Endothelial cell of umbilical vein (primary cell): ENCODE data around the gene SMAD6. TPM values are rescaled to one million over a fixed set of nuclear protein-coding genes. Genes with fewer than 3 reads are reported as not detected.

ENCODE experiments used
- BruUV-seq: library from RNA; stranded (reverse); fragments of 400-500 nt; replicated peaks from 2 replicates; lab custom pipeline; 2021; lab: Mats Ljungman, UMichigan
- CTCF ChIA-PET: fragments of 300-600, 350-600 bp; sonication (Branson Sonifier 250); formaldehyde crosslinking; loops from one replicate; lab custom pipeline; 2021; ENCODE audit warnings: antibody characterized with exemption, inconsistent platforms; lab: Charles Lee
- POLR2A ChIA-PET: fragments of 300-600, 350-600 bp; sonication (Branson Sonifier 250); formaldehyde crosslinking; loops from one replicate; lab custom pipeline; 2021; ENCODE audit warnings: antibody characterized with exemption, inconsistent platforms; lab: Charles Lee
- DNase-seq: peaks from one replicate; pipeline ENCODE4 v3.0.0-alpha.2; 2011; ENCODE audit warnings: low read depth, low spot score
- FAIRE-seq: peaks from 2 replicates; lab custom pipeline; 2011; peaks lifted over from hg19 to GRCh38; lab: Jason Lieb, UNC
- H2AFZ ChIP-seq: 2 replicates; pipeline ENCODE4 v1.6.0; 2012; ENCODE audit warnings: low read depth, low read length, control low read depth, inconsistent platforms
- H3K27ac ChIP-seq: 2 replicates; pipeline ENCODE4 v1.5.1; 2011; ENCODE audit warnings: low read depth, mild to moderate bottlenecking, control low read depth, low read length, moderate library complexity; ENCODE audit not compliant: insufficient read depth
- H3K27me3 ChIP-seq, 2 experiments: 2 replicates each; pipeline versions ENCODE4 v1.6.0 to v1.6.1; 2011; ENCODE audit warnings: low read length in 2 of 2, mixed read lengths in 1 of 2; ENCODE audit not compliant: control insufficient read depth in 2 of 2, insufficient read depth in 2 of 2
- H3K36me3 ChIP-seq, 2 experiments: 2 replicates in 1 of 2; 3 replicates in 1 of 2; pipeline ENCODE4 v1.5.1; 2011; ENCODE audit warnings: low read length in 2 of 2, mild to moderate bottlenecking in 1 of 2, moderate library complexity in 1 of 2; ENCODE audit not compliant: control insufficient read depth in 2 of 2, insufficient read depth in 2 of 2; ENCODE audit errors: extremely low read depth in 1 of 2
- H3K4me1 ChIP-seq: 3 replicates; pipeline ENCODE4 v1.5.1; 2011; ENCODE audit warnings: mild to moderate bottlenecking, low read length; ENCODE audit not compliant: control insufficient read depth, insufficient read depth; ENCODE audit errors: extremely low read depth
- H3K4me2 ChIP-seq: 2 replicates; pipeline ENCODE4 v1.6.1; 2011; ENCODE audit warnings: low read length, control low read depth, mixed read lengths; ENCODE audit not compliant: insufficient read depth
- H3K4me3 ChIP-seq, 3 experiments: fragments of 200-600 bp in 1 of 3; sonication (generic), shearing (Covaris generic) in 1 of 3; replicated peaks in 1 of 3; 2 replicates each; pipeline ENCODE4 v1.5.1; 2011 to 2016; ENCODE audit warnings: control low read depth in 3 of 3, low read length in 3 of 3, mild to moderate bottlenecking in 2 of 3, inconsistent platforms in 1 of 3, low read depth in 1 of 3, moderate library complexity in 1 of 3; ENCODE audit not compliant: insufficient read depth in 1 of 3
- H3K79me2 ChIP-seq: 2 replicates; pipeline ENCODE4 v1.6.0; 2012; ENCODE audit warnings: low read length, inconsistent platforms; ENCODE audit not compliant: control insufficient read depth, insufficient read depth
- H3K9ac ChIP-seq: replicated peaks from 2 replicates; pipeline ENCODE3; 2011; ENCODE audit warnings: low read length, control low read depth; ENCODE audit not compliant: insufficient read depth; ENCODE audit errors: extremely low read depth
- H3K9me1 ChIP-seq: replicated peaks from 3 replicates; pipeline ENCODE4 v1.6.0; 2011; ENCODE audit warnings: mild to moderate bottlenecking, low read length; ENCODE audit not compliant: control insufficient read depth, insufficient read depth; ENCODE audit errors: extremely low read depth
- H3K9me3 ChIP-seq: replicated peaks from 2 replicates; pipeline ENCODE4 v1.5.1; 2012; ENCODE audit warnings: low read length, inconsistent platforms; ENCODE audit not compliant: control insufficient read depth, insufficient read depth
- H4K20me1 ChIP-seq: replicated peaks from 2 replicates; pipeline ENCODE3; 2011; ENCODE audit warnings: mild to moderate bottlenecking, low read length; ENCODE audit not compliant: control insufficient read depth, insufficient read depth; ENCODE audit errors: extremely low read depth
- EZH2 ChIP-seq: IDR thresholded peaks from 2 replicates; pipeline ENCODE4 v1.6.1; 2012; ENCODE audit warnings: borderline replicate concordance, low read depth, mild to moderate bottlenecking, moderate library complexity, low read length, inconsistent platforms; ENCODE audit not compliant: severe bottlenecking
- FOS ChIP-seq: IDR thresholded peaks from 2 replicates; pipeline ENCODE4 v1.6.1; 2011; ENCODE audit warnings: mild to moderate bottlenecking, low read length, moderate library complexity, borderline replicate concordance; ENCODE audit not compliant: insufficient read depth
- GATA2 ChIP-seq: IDR thresholded peaks from 2 replicates; pipeline ENCODE4 v1.7.0; 2011; ENCODE audit warnings: low read depth, mild to moderate bottlenecking, moderate library complexity, mixed read lengths, low read length; ENCODE audit not compliant: insufficient read length, insufficient read depth
- JUN ChIP-seq: IDR thresholded peaks from 2 replicates; pipeline ENCODE4 v1.6.1; 2011; ENCODE audit warnings: borderline replicate concordance, low read depth; ENCODE audit not compliant: insufficient read length, insufficient read depth
- MYC ChIP-seq: IDR thresholded peaks from one replicate; pipeline ENCODE4 v1.6.1; 2011; ENCODE audit warnings: mild to moderate bottlenecking, low read depth, low read length
- POLR2A ChIP-seq: IDR thresholded peaks from 2 replicates; pipeline ENCODE4 v1.6.1; 2012; ENCODE audit warnings: low read depth, mild to moderate bottlenecking, control low read depth, low read length
- POLR2AphosphoS5 ChIP-seq: IDR thresholded peaks from 2 replicates; pipeline ENCODE4 v1.6.1; 2012; ENCODE audit warnings: low read depth, mild to moderate bottlenecking, control low read depth, low read length, moderate library complexity; ENCODE audit not compliant: insufficient read depth
- dilution Hi-C: fragments of 300-500 bp; cut with MboI; formaldehyde crosslinking; loops from one replicate; pipeline ENCODE4 v1.15.0; 2019; ENCODE audit warnings: low sequenced_read_pairs; ENCODE audit not compliant: extremely low pct_ligation_motif_present
- intact Hi-C: fragments of 100-400 bp; cut with micrococcal nuclease; formaldehyde crosslinking; loops from one replicate; pipeline ENCODE4 v1.10.0; 2022
- polyA plus RNA-seq, 4 experiments: library from polyadenylated mRNA; depleted of rRNA in 3 of 4; stranded (reverse) in 3 of 4; unstranded in 1 of 4; fragments of >200 nt; gene quantifications; 2 replicates each; pipeline versions ENCODE4 v1.2.1 to v1.2.3, GENCODE V29; 2011 to 2012; ENCODE audit warnings: missing spikeins in 1 of 4
- total RNA-seq: library from RNA; stranded (reverse); gene quantifications from 2 replicates; pipeline ENCODE4 v1.2.3, GENCODE V29; 2021
- TF ChIP-seq, protein P1 (sequence below): IDR thresholded peaks from 2 replicates; pipeline ENCODE4 v1.6.1; 2011; ENCODE audit not compliant: insufficient read depth, insufficient read length
- TF ChIP-seq, protein P2 (sequence below), 2 donors: IDR thresholded peaks; 1 replicate in 1 of 2; 2 replicates in 1 of 2; pipeline ENCODE4 v1.5.1; 2011; ENCODE audit warnings: low read length in 2 of 2, mild to moderate bottlenecking in 2 of 2, moderate library complexity in 2 of 2, control low read depth in 1 of 2, inconsistent platforms in 1 of 2, low read depth in 1 of 2; ENCODE audit not compliant: insufficient read depth in 1 of 2; ENCODE audit errors: extremely low read depth in 1 of 2

The SMAD6 gene
- total and polyA plus RNA-seq, 2 donors (not counting 3 experiments of a cell fraction or from before 2014, with no cell fraction given), result 7.3 to 12.5 TPM

DNA sequence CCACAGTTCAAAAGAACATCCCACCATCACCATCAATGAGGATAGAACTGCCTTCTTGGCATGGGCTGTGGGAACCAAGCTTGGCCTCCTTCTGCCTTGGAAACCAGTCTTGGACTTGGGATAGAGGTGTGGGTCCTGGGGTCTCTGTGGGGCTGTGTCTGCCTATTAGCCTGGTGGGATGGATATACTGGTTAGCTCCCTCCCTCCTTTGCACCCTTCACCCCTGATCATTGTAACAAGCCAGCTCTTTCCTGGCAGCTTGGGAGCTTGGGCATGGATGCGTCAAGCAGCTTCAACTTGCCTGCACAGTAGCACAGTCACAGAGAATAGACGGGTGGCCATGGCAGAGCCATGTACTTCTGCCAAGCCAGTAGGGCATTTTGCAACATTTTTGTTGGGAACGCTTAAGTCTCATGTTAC lies 65.2 kb downstream of the SMAD6 start:
- Histone ChIP-seq H3K4me3 (no peak overlapping the region), H3K27me3 (no peaks in the 10 kb centered on the region), H3K9me1 (no peaks in the 10 kb centered on the region), H3K4me1 (peaks cover 51% of the 10 kb centered on the region), H3K27ac (peak overlapping the region; percentile 84), H3K9me3 (no peaks in the 10 kb centered on the region), H2AFZ (no peak overlapping the region), H3K4me2 (no peak overlapping the region), H4K20me1 (no peaks in the 10 kb centered on the region), H3K79me2 (peaks cover 11% of the 10 kb centered on the region), H3K9ac (no peak overlapping the region), H3K36me3 (no peaks in the 10 kb centered on the region)
- dilution Hi-C loops, result no loop called here
- intact Hi-C loops, result loop anchor here (2.0 kb wide), 1 partner anchor 36 kb away; no protein-coding TSS in a partner anchor
- DNase-seq (no peak), FAIRE-seq (no peak)
- no TSS peak for BruUV-seq
- CTCF ChIA-PET, result interaction anchor here (0.9 to 1.6 kb wide), 3 partner anchors 66 to 148 kb away, joined by 3 to 5 read pairs (median 3); partner anchors contain the start of gene SMAD6
- TF ChIP-seq EZH2 (no peak), JUN (no peak), POLR2AphosphoS5 (no peak), FOS (no peak), GATA2 (no peak), MYC (no peak), POLR2A (no peak)
- TF ChIP-seq, protein P1, sequence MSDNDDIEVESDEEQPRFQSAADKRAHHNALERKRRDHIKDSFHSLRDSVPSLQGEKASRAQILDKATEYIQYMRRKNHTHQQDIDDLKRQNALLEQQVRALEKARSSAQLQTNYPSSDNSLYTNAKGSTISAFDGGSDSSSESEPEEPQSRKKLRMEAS, result no peak
- TF ChIP-seq, protein P2, sequence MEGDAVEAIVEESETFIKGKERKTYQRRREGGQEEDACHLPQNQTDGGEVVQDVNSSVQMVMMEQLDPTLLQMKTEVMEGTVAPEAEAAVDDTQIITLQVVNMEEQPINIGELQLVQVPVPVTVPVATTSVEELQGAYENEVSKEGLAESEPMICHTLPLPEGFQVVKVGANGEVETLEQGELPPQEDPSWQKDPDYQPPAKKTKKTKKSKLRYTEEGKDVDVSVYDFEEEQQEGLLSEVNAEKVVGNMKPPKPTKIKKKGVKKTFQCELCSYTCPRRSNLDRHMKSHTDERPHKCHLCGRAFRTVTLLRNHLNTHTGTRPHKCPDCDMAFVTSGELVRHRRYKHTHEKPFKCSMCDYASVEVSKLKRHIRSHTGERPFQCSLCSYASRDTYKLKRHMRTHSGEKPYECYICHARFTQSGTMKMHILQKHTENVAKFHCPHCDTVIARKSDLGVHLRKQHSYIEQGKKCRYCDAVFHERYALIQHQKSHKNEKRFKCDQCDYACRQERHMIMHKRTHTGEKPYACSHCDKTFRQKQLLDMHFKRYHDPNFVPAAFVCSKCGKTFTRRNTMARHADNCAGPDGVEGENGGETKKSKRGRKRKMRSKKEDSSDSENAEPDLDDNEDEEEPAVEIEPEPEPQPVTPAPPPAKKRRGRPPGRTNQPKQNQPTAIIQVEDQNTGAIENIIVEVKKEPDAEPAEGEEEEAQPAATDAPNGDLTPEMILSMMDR (IDR thresholded peaks at IDR 0.05; ENCODE audit: extremely low read depth in 1 of 2, insufficient read depth in 1 of 2, low read depth in 1 of 2, low read length in 2 of 2), result no peak
- POLR2A ChIA-PET, result no interaction called here
